Hematopoietic multipotent progenitor cell treated with erythropoietin and hydrocortisone succinate and interleukin-3 and kit ligand, for 6 days (in vitro differentiated cells): ENCODE results near the gene AFMID.
"Not testable (repeated sequence)": the region's sequence is repeated elsewhere in the genome, so short reads cannot be mapped to it uniquely, and the experiment has no call there.

Source experiments
- DNase-seq: peaks from one replicate; pipeline ENCODE4 v3.0.0-alpha.2; 2015

Gene AFMID

DNA sequence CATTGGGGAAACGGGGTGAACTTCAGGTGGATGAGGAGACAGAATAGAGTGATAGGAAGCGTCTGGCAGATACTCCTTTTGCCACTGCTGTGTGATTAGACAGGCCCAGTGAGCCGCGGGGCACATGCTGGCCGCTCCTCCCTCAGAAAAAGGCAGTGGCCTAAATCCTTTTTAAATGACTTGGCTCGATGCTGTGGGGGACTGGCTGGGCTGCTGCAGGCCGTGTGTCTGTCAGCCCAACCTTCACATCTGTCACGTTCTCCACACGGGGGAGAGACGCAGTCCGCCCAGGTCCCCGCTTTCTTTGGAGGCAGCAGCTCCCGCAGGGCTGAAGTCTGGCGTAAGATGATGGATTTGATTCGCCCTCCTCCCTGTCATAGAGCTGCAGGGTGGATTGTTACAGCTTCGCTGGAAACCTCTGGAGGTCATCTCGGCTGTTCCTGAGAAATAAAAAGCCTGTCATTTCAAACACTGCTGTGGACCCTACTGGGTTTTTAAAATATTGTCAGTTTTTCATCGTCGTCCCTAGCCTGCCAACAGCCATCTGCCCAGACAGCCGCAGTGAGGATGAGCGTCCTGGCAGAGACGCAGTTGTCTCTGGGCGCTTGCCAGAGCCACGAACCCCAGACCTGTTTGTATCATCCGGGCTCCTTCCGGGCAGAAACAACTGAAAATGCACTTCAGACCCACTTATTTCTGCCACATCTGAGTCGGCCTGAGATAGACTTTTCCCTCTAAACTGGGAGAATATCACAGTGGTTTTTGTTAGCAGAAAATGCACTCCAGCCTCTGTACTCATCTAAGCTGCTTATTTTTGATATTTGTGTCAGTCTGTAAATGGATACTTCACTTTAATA, 37.3 kb downstream of the AFMID start:
- no peak for DNase-seq

DNA sequence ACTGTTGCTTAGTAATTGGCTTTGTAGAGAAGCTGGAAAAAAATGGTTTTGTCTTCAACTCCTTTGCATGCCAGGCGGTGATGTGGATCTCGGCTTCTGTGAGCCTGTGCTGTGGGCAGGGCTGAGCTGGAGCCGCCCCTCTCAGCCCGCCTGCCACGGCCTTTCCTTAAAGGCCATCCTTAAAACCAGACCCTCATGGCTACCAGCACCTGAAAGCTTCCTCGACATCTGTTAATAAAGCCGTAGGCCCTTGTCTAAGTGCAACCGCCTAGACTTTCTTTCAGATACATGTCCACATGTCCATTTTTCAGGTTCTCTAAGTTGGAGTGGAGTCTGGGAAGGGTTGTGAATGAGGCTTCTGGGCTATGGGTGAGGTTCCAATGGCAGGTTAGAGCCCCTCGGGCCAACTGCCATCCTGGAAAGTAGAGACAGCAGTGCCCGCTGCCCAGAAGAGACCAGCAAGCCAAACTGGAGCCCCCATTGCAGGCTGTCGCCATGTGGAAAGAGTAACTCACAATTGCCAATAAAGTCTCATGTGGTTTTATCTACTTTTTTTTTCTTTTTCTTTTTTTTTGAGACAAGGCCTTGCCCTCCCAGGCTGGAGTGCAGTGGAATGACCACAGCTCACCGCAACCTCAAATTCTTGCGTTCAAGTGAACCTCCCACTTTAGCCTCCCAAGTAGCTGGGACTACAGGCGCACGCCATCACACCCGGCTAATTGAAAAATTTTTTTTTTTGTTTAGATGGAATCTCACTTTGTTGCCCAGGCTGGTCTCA, 38.1 kb downstream of the AFMID start:
- DNase-seq = no peak

DNA sequence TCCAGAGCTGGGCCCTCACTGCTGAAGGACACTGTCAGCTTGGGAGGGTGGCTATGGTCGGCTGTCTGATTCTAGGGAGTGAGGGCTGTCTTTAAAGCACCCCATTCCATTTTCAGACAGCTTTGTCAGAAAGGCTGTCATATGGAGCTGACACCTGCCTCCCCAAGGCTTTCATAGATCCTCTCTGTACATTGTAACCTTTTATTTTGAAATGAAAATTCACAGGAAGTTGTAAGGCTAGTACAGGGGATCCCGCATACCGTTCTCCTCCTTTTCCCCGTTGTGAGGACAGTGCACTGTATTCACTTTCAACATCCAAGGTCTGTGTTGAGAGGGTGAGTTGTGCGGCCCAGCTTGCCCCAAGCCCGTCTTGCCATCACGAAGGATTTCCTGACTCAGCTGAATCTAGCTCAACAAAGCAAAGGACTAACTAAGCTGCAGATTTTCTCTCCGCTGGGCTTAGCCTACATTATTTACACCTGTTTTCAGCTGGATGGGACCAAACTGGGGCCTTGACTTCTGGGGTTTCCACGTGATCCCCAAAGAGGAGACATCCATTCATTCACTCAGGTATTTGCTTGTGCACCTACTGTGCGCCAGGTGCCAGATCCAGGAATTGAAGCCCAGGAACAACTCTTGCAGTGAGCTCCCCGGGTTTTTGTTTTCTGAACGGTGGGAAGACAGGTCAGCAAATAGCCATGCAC, 39.0 kb downstream of the AFMID start:
- DNase-seq = no peak

DNA sequence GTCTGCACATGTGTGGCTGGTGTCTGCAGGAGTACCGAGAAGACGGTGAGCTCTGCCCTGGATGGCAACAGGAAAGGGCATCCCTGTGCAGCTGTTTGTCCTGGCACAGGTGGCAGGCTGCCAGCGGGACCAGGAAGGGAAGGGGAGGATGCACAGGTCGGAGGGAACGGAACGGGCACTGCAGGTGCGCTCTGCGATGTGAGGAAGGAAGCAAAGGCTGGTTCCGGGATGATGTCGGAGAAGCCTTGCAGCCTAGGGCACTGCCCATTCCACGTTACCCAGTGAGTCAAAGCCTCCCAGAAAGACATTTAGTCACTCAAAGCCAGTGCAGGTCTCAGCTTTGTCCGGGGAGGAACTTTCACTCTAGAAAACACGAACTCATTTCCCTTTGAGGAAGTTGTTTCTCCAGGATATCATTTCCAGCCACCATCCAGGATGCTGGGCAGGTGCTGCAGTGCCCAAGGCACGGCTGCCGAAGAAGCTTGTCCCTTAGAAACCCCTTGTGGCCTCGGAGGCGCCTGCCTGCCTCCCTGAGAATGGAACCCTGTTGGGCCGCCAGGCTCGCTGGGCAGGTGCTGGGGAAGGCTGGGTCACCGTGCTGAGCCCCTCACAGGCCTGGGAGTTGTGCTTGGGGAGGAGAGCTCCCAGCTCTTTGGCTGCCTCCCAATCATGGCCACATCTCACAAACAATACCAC, 39.7 kb downstream of the AFMID start:
- no peak for DNase-seq

DNA sequence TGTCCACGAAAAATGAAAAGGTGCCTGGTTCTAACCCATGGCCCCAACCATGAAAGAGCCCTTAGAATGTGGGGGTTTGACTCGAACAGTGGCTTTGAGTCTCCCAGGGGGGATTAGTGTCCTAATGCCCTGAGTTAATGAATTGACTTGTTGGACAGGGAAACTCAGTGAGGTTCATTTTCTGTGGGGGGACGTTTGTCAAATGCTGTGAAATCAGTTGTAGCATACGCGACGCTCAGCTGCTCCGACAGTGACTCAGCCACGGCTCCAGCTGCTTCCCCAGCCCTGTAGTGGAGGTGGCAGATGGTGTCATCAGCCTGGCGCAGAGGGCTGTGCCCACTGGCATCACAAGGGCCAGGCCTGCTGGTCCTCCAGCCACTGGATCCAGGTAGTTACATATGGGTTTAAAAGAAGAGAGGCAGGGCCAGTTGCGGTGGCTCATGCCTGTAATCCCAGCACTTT, 40.3 kb downstream of the AFMID start:
- peak; percentile 41 for DNase-seq

DNA sequence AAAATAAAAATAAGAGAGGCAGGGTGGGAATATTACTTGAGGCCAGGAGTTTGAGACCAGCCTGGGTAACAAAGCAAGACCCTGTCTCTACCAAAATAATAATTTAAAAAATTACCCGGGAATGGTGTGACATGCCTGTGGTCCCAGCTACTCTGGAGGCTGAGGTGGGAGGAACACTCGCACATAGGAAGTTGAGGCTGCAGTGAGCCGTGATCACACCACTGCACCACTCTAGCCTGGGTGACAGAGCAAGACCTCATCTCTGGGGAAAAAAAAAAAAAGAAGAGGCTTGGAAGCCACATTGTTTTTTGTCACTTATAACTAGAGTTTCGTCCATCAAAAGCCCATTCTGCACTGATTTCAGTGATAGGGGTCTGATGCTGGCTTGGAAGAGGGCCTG, 41.0 kb downstream of the AFMID start:
- no peak for DNase-seq

DNA sequence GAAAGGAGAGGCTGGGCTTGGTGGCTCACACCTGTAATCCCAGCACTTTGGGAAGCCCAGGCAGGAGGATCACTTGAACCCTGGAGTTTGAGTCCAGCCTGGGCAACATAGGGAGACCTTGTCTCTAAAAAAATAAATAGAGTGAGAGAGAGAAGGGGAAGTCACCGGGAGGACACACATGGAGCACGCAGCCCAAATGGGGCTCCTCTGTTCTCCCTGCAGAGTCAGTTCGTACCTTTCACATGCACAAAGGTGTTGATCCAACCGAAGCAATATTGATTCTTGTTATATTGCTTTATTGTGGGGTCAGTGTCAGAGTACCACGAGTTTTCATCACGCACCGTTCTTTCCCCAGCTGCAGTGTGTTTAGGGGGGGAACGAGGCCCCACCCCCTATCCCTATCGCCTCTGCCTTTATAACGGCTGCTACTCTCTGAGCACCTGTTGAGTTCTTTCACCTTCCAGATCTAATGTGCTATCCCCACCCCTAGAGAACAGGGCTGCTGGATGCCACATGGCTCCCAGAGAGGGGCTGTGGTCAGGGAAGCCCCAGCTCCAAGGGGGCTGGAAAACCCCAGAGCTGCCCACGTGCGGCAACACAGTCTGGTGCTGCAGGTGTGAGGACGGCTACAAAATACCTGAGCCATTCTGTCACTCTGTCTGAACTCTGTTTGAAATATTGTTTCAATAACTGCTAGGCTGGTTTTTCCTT, 43.2 kb downstream of the AFMID start:
- DNase-seq = no peak

DNA sequence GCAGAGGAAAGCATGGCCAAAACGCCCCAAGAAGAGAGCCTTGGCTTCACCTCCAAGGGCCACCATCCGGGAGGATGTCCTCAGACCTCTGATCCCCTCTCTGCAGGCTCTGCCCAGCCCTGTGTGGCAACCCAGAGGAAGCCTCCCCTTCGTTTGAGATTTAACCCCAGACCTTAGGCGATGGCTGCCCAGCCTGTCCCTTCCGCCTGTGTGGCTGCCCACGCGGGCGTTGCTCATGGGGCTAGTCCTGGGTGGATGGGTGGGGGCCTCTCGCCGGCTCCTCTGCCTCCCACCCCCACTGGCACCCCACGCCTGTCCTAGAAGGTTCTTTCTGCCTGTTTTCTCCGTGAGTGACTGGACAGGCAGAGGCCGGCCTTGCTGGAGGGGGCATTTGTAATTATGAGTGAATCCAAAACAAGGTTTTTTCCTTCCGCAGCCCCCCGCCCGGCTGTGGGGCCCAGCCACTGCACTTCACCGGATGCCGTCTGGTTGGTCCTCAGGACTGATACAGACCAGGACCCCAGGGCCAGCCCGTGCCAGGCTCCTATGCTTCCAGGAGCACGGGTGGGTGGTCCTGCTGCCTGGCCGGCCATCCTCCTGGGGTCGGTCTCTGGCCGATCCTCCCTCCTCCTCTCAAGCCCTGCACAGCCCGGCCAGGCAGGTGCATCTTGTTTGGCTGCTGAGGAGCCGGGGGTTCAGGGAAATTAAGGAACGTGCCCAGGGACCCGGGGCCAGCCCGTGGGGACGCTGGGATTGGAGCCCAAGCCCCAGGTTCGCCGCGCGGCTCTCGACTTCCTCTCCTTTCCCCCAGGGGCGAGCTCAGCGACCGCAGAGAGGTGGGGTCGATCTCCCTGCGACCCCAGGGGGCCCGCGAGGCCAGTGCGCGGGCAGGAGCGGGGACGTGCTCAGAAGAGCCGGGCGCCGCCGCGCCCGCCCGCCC, 44.1 kb downstream of the AFMID start, which contains the start of gene TMEM235:
TMEM235 (plus strand) TSS at position 636 of the 940 bp plus-strand sequence. CDS start 393 bp downstream, outside the sequence.
- DNase-seq = no peak

DNA sequence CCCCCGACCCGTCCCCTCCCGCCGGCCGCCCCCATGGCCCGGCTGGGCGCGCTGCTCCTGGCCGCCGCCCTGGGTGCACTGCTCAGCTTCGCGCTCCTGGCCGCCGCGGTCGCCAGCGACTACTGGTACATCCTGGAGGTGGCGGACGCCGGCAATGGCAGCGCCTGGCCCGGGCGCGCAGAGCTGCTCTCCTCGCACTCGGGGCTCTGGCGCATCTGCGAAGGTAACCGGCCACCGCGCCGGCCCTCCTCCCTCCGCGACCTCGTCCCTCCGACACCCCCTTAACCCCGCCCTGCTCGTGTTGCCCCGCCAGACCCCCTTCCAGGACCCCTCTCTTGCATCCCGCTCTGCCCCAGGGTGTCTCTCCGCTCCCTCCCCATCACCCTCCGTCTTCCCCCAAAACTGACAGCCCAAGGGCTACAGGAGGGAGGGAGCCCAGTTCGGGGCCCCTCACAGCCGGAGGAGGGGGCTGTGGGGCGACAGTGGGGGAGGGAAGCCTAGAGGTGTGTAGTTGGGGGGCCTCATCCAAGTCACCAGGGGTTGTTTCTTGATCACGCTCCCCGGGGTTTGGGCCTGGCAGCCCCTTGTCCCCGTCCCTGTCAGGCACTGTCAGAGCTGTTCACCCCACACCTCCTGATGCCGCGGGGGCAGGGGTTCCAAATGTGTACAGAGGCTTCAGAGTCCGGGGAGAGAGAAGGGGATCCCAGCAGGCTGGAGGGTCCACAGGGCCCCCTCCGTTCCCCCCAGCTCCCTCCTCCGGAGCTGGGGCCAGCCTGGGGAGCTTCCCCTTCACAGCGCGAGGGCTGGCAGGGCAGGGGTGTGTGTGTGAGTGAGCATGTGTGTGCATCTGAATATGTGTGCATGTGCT, 45.1 kb downstream of the AFMID start:
- peak; percentile 57 for DNase-seq

DNA sequence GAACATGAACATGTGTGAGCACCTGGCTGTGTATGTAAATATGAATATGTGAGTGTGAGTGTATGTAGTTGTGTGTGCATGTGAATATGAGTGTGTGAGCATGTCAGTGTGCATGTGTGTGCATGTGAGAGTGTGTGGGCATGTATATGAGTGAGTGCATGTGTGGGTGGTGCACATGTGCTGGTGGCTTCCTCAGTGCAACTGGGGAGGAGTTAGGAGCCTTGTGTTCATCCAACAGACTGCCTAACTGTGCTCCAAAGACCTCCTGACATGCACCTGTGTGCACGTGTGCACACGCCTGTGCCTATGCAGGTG, 45.7 kb downstream of the AFMID start:
- DNase-seq = no peak

DNA sequence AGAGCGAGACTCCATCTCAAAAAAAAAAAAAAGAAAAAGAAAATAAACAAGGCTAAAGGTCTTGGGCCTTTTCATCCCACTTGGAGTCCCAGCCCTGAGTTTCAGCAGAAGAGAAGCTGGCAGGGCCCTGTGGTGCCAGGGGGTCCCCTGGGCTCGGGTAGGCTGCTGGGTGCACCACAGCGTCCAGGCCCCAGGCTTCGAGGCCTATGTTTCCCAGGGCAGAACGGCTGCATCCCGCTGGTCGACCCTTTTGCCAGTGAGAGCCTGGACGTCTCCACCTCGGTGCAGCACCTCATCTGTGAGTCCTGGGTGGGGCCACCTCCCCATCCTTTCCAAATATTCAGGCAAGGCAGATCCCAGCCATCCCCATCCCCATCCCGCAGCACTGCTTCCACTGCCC, 46.5 kb downstream of the AFMID start:
- no peak for DNase-seq

DNA sequence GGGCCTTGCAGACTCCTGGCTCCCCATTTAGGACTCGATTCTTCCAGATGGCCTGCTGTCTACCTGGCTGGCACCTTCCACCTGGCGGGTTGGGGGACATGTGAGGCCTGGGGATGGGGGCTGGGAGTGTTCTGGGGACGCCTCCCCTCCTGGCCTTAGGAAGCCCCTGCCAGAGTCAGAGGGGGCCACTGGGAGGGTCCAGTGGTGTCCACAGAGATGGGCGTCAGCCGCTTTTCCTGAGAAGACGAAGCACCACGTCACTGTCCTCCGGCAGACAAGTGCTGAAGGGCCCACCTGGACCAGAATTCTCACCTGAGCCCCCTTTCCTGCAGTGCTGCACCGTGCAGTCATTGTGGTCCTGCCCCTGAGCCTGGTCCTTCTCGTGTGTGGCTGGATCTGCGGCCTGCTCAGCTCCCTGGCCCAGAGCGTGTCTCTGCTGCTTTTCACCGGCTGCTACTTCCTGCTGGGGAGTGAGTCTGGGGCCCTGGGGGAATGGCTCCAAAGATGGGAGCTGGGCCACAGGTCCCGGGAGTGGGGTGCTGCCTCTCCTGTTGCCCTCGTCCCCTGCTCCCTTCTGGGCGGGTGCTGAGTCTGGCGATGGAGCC, 47.2 kb downstream of the AFMID start:
- DNase-seq = no peak

DNA sequence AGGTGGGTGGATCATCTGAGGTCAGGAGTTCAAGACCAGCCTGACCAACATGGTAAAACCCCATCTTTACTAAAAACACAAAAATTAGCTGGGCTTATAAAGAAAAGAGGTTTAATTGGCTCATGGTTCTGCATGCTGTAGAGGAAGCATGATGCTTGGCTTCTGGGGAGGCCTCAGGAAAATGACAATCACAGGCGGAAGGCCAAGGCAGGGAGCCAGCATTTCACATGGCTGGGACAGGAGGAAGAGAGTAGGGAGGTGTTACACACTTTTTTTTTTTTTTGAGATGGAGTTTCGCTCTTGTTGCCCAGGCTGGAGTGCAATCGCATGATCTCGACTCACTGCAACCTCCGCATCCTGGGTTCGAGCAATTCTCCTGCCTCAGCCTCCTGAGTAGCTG, 47.9 kb downstream of the AFMID start:
- not testable (repeated sequence) for DNase-seq

DNA sequence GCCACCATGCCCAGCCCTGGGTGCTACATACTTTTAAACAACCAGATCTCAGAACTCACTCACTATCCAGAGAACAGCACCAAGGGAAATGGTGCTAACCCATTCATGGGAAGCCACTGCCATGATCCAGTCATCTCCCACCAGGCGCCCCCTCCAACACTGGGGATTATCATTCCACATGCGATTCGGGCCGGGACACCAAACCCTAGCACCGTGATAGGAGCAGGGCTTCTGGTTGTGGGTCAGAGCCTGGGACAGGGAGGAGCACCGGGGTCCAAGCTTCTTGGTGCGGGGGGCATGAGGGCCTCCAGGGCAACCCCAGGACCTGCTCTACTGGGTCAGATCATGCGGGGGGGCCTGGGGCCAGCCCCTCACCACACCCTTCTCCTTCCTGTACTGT, 48.7 kb downstream of the AFMID start:
- no peak for DNase-seq

DNA sequence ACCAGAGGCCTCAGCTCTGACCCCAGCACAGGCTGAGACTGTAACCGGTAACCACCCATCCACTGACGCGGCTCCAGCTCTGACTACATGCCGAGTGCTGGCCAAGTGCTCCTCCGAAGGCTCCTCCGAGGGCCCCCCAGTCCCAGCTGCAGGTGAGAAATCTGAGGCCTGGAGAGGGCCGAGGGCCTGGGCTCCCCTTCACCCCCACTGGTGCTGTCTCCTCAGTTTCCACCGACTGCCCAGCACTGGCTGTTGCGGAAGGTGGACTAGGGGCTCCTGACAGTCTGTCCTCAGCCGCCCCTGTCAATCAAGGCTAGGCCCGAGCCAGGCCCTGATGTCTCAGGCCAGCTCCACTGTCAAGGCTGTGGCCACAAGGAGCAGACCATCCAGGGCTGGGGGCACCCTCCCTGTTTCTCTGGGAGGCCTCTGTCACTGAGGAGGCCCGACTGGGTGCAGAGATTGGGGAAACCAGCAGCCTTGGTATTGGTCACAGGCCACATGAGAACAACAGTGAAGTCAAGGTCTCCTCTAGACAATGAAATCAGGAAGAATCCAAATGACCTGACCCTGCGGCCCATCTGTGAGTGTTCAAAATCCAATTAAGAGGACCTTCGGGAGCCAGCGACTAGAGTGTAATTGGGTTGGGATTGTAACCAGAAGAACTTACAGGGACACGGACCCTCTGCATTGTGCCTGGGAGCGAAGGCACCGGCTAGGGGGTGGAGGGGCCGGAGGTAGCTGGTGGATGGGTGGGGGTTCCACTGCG, 49.4 kb downstream of the AFMID start:
- no peak for DNase-seq

DNA sequence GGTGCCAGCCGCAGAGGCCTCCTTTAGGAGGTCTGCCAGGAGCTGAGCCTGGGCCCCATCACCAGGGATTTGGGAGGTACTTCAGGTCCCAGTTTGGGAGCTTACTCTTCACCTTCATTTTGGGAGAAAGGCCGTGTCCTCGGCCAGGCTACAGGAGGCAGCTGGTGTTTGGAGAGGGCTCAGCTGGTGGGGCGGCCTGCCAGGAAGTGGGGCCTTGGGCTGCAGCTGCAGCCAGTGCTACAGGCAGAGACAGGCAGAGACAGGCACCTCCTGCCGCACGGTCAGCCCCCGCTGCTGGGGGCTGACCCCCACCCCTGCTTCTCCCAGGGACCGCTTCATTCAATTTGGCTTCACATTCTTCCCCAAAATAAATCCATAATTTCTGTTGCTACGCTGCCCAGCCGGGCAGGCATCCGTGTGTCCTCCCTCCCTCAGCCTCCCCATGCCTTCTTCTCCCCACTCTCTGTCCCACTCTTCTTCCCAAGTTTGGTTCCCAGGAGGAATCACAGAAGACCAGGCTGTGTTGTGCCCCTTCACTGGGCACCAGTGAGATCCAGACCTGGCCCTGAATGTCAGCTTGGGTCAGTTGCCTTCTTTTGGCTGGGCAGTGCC, 50.3 kb downstream of the AFMID start:
- no peak for DNase-seq

DNA sequence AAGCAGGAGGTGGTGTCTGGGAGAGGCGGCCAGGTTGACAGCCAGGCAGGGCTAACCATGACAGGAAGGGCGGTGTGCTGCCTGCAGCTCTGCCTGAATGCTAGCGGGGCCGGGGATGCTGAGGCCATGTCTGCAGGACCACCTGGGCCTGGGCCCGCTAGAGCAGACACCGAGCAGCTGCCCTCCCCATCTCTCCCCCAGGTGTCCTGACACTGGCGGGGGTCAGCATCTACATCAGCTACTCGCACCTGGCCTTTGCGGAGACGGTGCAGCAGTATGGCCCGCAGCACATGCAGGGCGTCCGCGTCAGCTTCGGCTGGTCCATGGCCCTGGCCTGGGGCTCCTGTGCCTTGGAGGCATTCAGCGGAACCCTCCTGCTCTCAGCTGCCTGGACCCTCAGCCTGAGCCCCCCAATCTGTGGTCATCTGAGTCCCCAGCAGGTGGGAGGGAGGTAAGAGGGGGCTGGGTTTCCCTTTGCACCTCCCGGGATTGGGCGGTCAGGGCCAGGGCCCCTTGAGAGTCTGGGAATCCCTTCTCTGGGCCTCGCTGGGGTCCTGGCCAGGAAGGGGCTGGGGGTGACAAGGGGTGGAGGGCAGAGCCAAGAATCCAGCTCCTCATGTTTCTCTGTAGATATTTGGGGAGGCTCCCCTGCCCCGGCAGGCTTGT, 51.8 kb downstream of the AFMID start:
- no peak for DNase-seq

DNA sequence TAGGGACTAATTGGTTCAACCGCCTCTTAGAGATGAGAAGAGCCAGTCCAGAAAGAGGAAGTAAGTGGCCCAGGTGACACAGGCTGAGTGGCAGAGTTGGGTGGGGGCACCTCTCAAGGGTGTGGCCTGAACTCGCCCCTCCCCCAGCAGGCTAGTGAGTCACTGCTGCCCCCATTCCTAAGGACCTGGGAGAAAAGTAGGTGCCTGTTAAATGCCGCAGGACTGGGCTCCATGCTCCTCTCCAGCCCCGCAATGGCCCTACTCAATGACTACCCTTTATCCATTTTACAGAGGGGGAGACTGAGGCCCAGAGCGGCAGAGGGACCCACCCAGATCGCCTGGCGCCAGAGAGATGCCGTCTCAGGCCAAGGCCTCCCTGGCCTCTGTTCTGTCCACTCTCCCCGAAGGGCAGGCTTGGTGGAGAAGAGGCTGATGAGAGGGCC, 52.3 kb downstream of the AFMID start:
- DNase-seq = peak; percentile 55
